HCT116 (cell line): ENCODE data around the gene LIM2.

ENCODE experiments used
- EZH2 ChIP-seq: fragments of 200-600 bp; sonication (generic); IDR thresholded peaks from 2 replicates; pipeline ENCODE4 v1.6.1; 2017; ENCODE audit warnings: antibody characterized with exemption, mixed run types
- EZH2phosphoT487 ChIP-seq: fragments of 200-600 bp; IDR thresholded peaks from 2 replicates; pipeline ENCODE4 v1.6.1; 2018; ENCODE audit warnings: antibody characterized with exemption, borderline replicate concordance

GRCh38 chr19:51389143-51389542 lies 1.4 kb upstream of the LIM2 start:
- no peak for TF ChIP-seq EZH2
- no peak for TF ChIP-seq EZH2phosphoT487
